H1 (cell line): ENCODE results near the gene MOK. TPM values are rescaled to one million over a fixed set of nuclear protein-coding genes. Genes with fewer than 3 reads are reported as not detected.

Experiments
- RNF2 ChIP-seq: fragments of 200-900, 300-1000 bp; sonication (generic); IDR thresholded peaks from 2 replicates; pipeline ENCODE4 v1.7.1; 2016; ENCODE audit warnings: borderline replicate concordance, low read depth, mild to moderate bottlenecking, antibody characterized with exemption, low read length; ENCODE audit not compliant: poor library complexity, severe bottlenecking; ENCODE audit errors: missing control alignments
- polyA plus RNA-seq, 7 experiments: library from polyadenylated mRNA; depleted of rRNA in 3 of 7; stranded (reverse) in 5 of 7; unstranded in 2 of 7; fragments of >200 nt in 5 of 7; fragments of 200-250 nt in 2 of 7; gene quantifications; 1 replicate in 5 of 7; 2 replicates in 1 of 7; 4 replicates in 1 of 7; pipeline versions ENCODE4 v1.2.1 to v1.2.3, GENCODE V29; 2011 to 2013; ENCODE audit warnings: missing spikeins in 2 of 7, mixed read lengths in 2 of 7
- total RNA-seq: library from RNA; stranded (reverse); fragmentation: NEBNext Ultra II Directional; extraction: Animal tissue kit (Norgen Biotek cat#: 25700); gene quantifications from 2 replicates; pipeline ENCODE4 v1.2.1, GENCODE V29; 2021

MOK gene
- total and polyA plus RNA-seq, 2 of the 8 experiments (the other 6 are each of a cell fraction or from before 2014, with no cell fraction given), result 2.1 to 2.5 TPM

- no peak for TF ChIP-seq RNF2
- TF ChIP-seq, all 59 proteins: peak for 0
These were observed 12.5 kb downstream of the MOK start (continued) for GRCh38 chr14:102292441-102292840.
